ENCODE results near the gene CCDC102A.

GRCh38 chr16:57537194-57537505, 779 bp upstream of the CCDC102A start:
- TF ChIP-seq CTCF (IDR thresholded peaks at IDR 0.05): no peak
- no peak for TF ChIP-seq POLR2A (IDR thresholded peaks at IDR 0.05)
- no peak for TF ChIP-seq EP300 (IDR thresholded peaks at IDR 0.05)

All from tibial nerve (tissue), 4 donors.